Uterus (tissue), 2 donors: ENCODE results near the gene BST1.
"Not testable (repeated sequence)": the region's sequence is repeated elsewhere in the genome, so short reads cannot be mapped to it uniquely, and the experiment has no call there.

ENCODE experiments used
- CTCF ChIP-seq, 4 experiments: fragments of 200-600 bp in 2 of 4; fragments of 450-650 bp in 2 of 4; sonication (generic) in 2 of 4; IDR thresholded peaks; one replicate each; pipeline ENCODE4 v1.5.1; 2016 to 2019; ENCODE audit warnings: antibody characterized with exemption in 4 of 4, mild to moderate bottlenecking in 2 of 4, moderate library complexity in 1 of 4
- POLR2A ChIP-seq, 2 donors: fragments of 450-650 bp; IDR thresholded peaks; one replicate each; pipeline ENCODE4 v1.6.1; 2016; ENCODE audit warnings: antibody characterized with exemption in 2 of 2, mild to moderate bottlenecking in 1 of 2, moderate library complexity in 1 of 2

- not testable (repeated sequence) for TF ChIP-seq CTCF, POLR2A (IDR thresholded peaks at IDR 0.05)
Measured at GRCh38 chr4:15733061-15733460, 30.2 kb downstream of the BST1 start.
